HUES6 (cell line): ENCODE measurements around the gene MCFD2.

ENCODE experiments used
- H3K27ac ChIP-seq: 2 replicates; pipeline ENCODE4 v1.7.0; 2013; ENCODE audit warnings: low read depth, mild to moderate bottlenecking, low read length, inconsistent platforms
- H3K27me3 ChIP-seq: 2 replicates; pipeline ENCODE4 v1.6.1; 2013; ENCODE audit warnings: low read length; ENCODE audit not compliant: control insufficient read depth, insufficient read depth
- H3K36me3 ChIP-seq: 2 replicates; pipeline ENCODE4 v1.6.1; 2013; ENCODE audit warnings: low read length; ENCODE audit not compliant: control insufficient read depth, insufficient read depth
- H3K4me1 ChIP-seq: 2 replicates; pipeline ENCODE4 v1.6.1; 2013; ENCODE audit warnings: low read length; ENCODE audit not compliant: control insufficient read depth, insufficient read depth
- H3K4me3 ChIP-seq: 2 replicates; pipeline ENCODE4 v1.5.1; 2013; ENCODE audit warnings: low read depth, low read length
- H3K9ac ChIP-seq: one replicate; pipeline ENCODE4 v1.6.1; 2013; ENCODE audit warnings: mild to moderate bottlenecking, low read length
- H3K9me3 ChIP-seq: 2 replicates; pipeline ENCODE4 v1.6.1; 2013; ENCODE audit warnings: low read depth, low read length; ENCODE audit not compliant: control insufficient read depth, insufficient read depth

Gene MCFD2

DNA sequence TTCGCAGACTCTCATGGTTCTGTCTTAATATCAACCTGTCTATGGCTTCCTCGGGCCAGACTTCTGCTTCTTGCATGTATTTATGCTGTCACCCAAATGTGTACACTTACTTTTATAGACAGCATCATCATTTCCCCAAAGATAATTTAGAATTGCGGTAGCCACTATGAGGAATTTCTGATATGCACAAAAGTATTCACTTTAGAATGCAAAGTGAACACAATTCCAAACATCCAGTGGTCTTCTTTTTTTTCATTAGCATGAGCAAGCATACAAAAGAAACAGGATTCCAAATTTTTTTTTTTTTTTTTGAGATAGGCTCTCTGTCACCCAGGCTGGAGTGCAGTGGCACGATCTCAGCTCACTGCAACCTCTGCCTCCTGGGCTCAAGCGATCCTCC is 21.0 kb upstream of the MCFD2 start:
- no peak overlapping the region for H3K9ac ChIP-seq
- H3K4me3 ChIP-seq: no peak overlapping the region
- peaks cover 13% of the 10 kb centered on the region for H3K4me1 ChIP-seq
- H3K9me3 ChIP-seq: no peaks in the 10 kb centered on the region
- no peak overlapping the region for H3K27ac ChIP-seq
- H3K36me3 ChIP-seq: no peaks in the 10 kb centered on the region
- 0 out of 2 replicates have a peak, but pooled peaks cover 6% of the 10 kb centered on the region for H3K27me3 ChIP-seq

GRCh38 chr2:46935071-46935470 is 19.5 kb upstream of the MCFD2 start:
- Histone ChIP-seq H3K36me3 (no peaks in the 10 kb centered on the region), H3K9ac (no peak overlapping the region), H3K27ac (no peak overlapping the region), H3K4me1 (peaks cover 9% of the 10 kb centered on the region), H3K27me3 (0 out of 2 replicates have a peak, but pooled peaks cover 5% of the 10 kb centered on the region), H3K4me3 (no peak overlapping the region), H3K9me3 (no peaks in the 10 kb centered on the region)

- Histone ChIP-seq H3K36me3 (no peaks in the 10 kb centered on the region), H3K4me3 (no peak overlapping the region), H3K27ac (no peak overlapping the region), H3K9me3 (peaks cover 14% of the 10 kb centered on the region), H3K27me3 (no peaks in the 10 kb centered on the region), H3K4me1 (0 out of 2 replicates have a peak, but pooled peaks cover 3% of the 10 kb centered on the region), H3K9ac (no peak overlapping the region)
Observed at GRCh38 chr2:46929612-46930011, 14.0 kb upstream of the MCFD2 start.

- Histone ChIP-seq H3K4me1 (0 out of 2 replicates have a peak, but pooled peaks cover 3% of the 10 kb centered on the region), H3K36me3 (no peaks in the 10 kb centered on the region), H3K9ac (no peak overlapping the region), H3K9me3 (peaks cover 14% of the 10 kb centered on the region), H3K27me3 (no peaks in the 10 kb centered on the region), H3K27ac (no peak overlapping the region), H3K4me3 (no peak overlapping the region)
Observed at GRCh38 chr2:46926863-46927262, 11.3 kb upstream of the MCFD2 start.

- no peak overlapping the region for H3K27ac ChIP-seq
- H3K36me3 ChIP-seq: no peaks in the 10 kb centered on the region
- no peak overlapping the region for H3K9ac ChIP-seq
- H3K4me1 ChIP-seq: 0 out of 2 replicates have a peak, but pooled peaks cover 3% of the 10 kb centered on the region
- peaks cover 14% of the 10 kb centered on the region for H3K9me3 ChIP-seq
- H3K4me3 ChIP-seq: no peak overlapping the region
- H3K27me3 ChIP-seq: no peaks in the 10 kb centered on the region
Observed at GRCh38 chr2:46925474-46926351, 10.1 kb upstream of the MCFD2 start.

- Histone ChIP-seq H3K9me3 (peaks cover 14% of the 10 kb centered on the region), H3K36me3 (no peaks in the 10 kb centered on the region), H3K27ac (no peak overlapping the region), H3K9ac (no peak overlapping the region), H3K4me1 (0 out of 2 replicates have a peak, but pooled peaks cover 3% of the 10 kb centered on the region), H3K27me3 (no peaks in the 10 kb centered on the region), H3K4me3 (no peak overlapping the region)
Observed at GRCh38 chr2:46924608-46925007, 9.0 kb upstream of the MCFD2 start.

GRCh38 chr2:46924038-46924437 is 8.4 kb upstream of the MCFD2 start:
- H3K4me1 ChIP-seq: 0 out of 2 replicates have a peak, but pooled peaks cover 3% of the 10 kb centered on the region
- H3K27me3 ChIP-seq: no peaks in the 10 kb centered on the region
- no peak overlapping the region for H3K27ac ChIP-seq
- peaks cover 14% of the 10 kb centered on the region for H3K9me3 ChIP-seq
- no peak overlapping the region for H3K4me3 ChIP-seq
- no peaks in the 10 kb centered on the region for H3K36me3 ChIP-seq
- no peak overlapping the region for H3K9ac ChIP-seq

DNA sequence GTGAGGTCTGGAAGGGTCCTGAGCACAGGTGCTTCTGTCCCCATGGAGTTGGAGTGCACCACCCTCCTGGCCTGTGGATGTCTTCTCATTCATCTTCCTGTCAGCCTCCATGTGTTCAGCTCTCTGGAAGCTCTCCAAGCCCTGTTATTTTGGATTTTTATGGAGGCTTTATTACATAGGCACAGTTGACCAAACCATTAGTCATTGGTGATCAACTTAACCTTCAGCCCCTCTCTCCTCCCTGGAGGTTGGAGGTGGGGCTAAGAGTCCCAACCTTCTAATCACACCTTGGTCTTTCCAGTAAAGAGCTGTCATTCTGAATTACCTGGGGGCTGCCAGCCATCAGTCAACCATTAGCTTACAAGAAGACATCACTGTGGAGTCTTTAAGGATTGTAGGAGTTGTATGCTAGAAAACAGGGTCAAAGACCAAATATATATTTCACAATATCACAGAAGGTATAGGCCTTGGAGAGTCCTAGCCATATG is 7.5 kb upstream of the MCFD2 start:
- Histone ChIP-seq H3K36me3 (no peaks in the 10 kb centered on the region), H3K27ac (no peak overlapping the region), H3K27me3 (no peaks in the 10 kb centered on the region), H3K4me1 (0 out of 2 replicates have a peak, but pooled peaks cover 3% of the 10 kb centered on the region), H3K9me3 (peaks cover 14% of the 10 kb centered on the region), H3K4me3 (no peak overlapping the region), H3K9ac (no peak overlapping the region)

DNA sequence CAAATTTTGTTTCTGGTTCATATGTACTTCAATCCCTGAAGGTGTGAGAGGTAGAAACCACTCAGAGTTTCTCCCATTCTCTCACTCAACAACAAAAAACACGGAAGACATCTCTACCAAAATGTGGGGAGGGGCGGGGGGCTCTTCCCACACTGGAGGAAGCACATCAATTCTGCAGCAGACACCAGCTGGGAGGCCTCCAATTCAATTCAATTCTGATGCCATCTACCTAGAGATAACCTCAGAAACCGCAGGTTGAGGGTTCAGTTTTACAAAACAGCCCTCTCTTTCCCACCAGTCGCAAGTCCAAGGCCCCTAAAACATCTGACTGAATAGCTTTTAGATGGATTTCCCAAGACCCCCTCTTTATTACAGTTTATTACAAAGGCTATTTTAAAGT is 7.0 kb upstream of the MCFD2 start:
- Histone ChIP-seq H3K9ac (no peak overlapping the region), H3K27ac (no peak overlapping the region), H3K4me1 (0 out of 2 replicates have a peak, but pooled peaks cover 3% of the 10 kb centered on the region), H3K4me3 (no peak overlapping the region), H3K27me3 (no peaks in the 10 kb centered on the region), H3K9me3 (peaks cover 10% of the 10 kb centered on the region), H3K36me3 (no peaks in the 10 kb centered on the region)

DNA sequence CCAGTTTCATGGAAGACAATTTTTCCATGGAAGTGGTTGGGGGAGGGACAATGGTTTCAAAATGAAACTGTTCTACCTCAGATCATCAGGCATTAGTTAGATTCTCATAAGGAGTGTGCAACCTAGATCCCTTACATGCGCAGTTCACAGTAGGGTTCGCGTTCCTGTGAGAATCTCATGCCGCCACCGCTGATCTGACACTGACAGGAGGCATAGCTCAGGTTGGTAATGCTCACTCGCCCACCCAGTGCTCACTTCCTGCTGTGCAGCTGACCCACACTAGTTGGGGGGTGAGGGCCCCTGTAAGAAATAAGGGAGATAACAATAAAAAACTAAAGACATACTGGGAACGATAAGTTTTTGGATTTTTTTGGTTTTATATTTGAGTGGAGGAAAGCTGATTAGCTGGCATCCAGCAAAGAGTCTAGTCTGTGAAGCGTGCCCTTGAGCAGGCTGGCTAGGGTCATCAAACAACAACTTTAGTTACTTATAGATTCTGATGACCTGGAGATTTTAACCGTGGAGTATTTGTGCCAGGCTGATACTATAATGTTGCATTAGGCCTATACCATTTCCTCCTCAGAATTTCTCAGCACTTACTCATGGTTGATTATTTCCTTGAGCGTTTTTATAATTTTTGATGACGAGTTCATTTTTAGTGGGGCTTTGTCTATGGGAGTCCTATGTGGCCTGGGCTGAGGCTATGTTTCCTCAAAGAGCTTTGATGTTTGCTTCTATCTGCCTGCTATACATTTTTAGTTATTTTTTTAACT is 6.3 kb upstream of the MCFD2 start:
- Histone ChIP-seq H3K27ac (no peak overlapping the region), H3K9me3 (peaks cover 8% of the 10 kb centered on the region), H3K27me3 (no peaks in the 10 kb centered on the region), H3K36me3 (no peaks in the 10 kb centered on the region), H3K4me3 (no peak overlapping the region), H3K9ac (no peak overlapping the region), H3K4me1 (0 out of 2 replicates have a peak, but pooled peaks cover 3% of the 10 kb centered on the region)
